IMR-90 (cell line): ENCODE data around the gene HIRA. TPM values are rescaled to one million over a fixed set of nuclear protein-coding genes. Genes with fewer than 3 reads are reported as not detected.

Source experiments
- ATAC-seq: fragments of 200-7000 bp; cut with Tn5 transposase; 2 replicates; pipeline ENCODE4 v1.9.1; 2020; ENCODE audit warnings: low read depth, mild to moderate bottlenecking, moderate library complexity
- BruUV-seq: library from RNA; stranded (reverse); fragments of 400-500 nt; replicated peaks from 2 replicates; lab custom pipeline; 2021; lab: Mats Ljungman, UMichigan
- CTCF ChIA-PET: fragments of 300-600 bp; formaldehyde crosslinking; extraction: SDS; loops from one replicate; lab custom pipeline; 2021; ENCODE audit warnings: antibody characterized with exemption; lab: Yijun Ruan, JAX
- POLR2A ChIA-PET: fragments of 300-600 bp; sonication (Branson Sonifier 250); formaldehyde crosslinking; loops from one replicate; lab custom pipeline; 2022; ENCODE audit warnings: antibody characterized with exemption; ENCODE audit not compliant: unreplicated experiment; lab: Charles Lee
- DNase-seq: peaks from one replicate; pipeline ENCODE4 v3.0.0; 2013
- H2AFZ ChIP-seq: replicated peaks from 2 replicates; pipeline ENCODE3; 2013; ENCODE audit warnings: low read length, mild to moderate bottlenecking; ENCODE audit not compliant: poor library complexity
- H2AK5ac ChIP-seq: 2 replicates; pipeline ENCODE4 v1.6.1; 2013; ENCODE audit warnings: low read depth, low read length, inconsistent platforms
- H2AK9ac ChIP-seq: replicated peaks from 2 replicates; pipeline ENCODE3; 2013; ENCODE audit warnings: mild to moderate bottlenecking, low read depth, low read length, moderate library complexity; ENCODE audit not compliant: poor library complexity
- H2BK120ac ChIP-seq: 2 replicates; pipeline ENCODE4 v1.6.1; 2013; ENCODE audit warnings: low read depth, low read length, inconsistent platforms
- H2BK15ac ChIP-seq: 3 replicates; pipeline ENCODE4 v1.6.1; 2013; ENCODE audit warnings: low read depth, low read length, inconsistent platforms
- H2BK20ac ChIP-seq: 2 replicates; pipeline ENCODE4 v1.6.1; 2013; ENCODE audit warnings: low read depth, mild to moderate bottlenecking, inconsistent platforms, low read length, moderate library complexity
- H2BK5ac ChIP-seq: 2 replicates; pipeline ENCODE4 v1.6.1; 2013; ENCODE audit warnings: mild to moderate bottlenecking, low read depth, low read length, inconsistent platforms; ENCODE audit not compliant: poor library complexity, severe bottlenecking
- H3K14ac ChIP-seq: replicated peaks from 2 replicates; pipeline ENCODE4 v1.6.1; 2013; ENCODE audit warnings: low read depth, low read length, inconsistent platforms
- H3K18ac ChIP-seq: 2 replicates; pipeline ENCODE4 v1.6.1; 2013; ENCODE audit warnings: low read depth, low read length, control low read depth
- H3K23ac ChIP-seq: 2 replicates; pipeline ENCODE4 v1.6.1; 2013; ENCODE audit warnings: low read depth, low read length, inconsistent platforms
- H3K27ac ChIP-seq: 2 replicates; pipeline ENCODE4 v1.5.1; 2013; ENCODE audit warnings: mild to moderate bottlenecking, control low read depth, low read length; ENCODE audit not compliant: insufficient read depth
- H3K27me3 ChIP-seq: 2 replicates; pipeline ENCODE4 v1.6.1; 2013; ENCODE audit warnings: low read length; ENCODE audit not compliant: control insufficient read depth, insufficient read depth
- H3K36me3 ChIP-seq: 2 replicates; pipeline ENCODE4 v1.6.1; 2013; ENCODE audit warnings: low read length, mixed read lengths; ENCODE audit not compliant: control insufficient read depth, insufficient read depth
- H3K4ac ChIP-seq: 2 replicates; pipeline ENCODE4 v1.6.1; 2013; ENCODE audit warnings: low read depth, low read length, inconsistent platforms
- H3K4me1 ChIP-seq: 2 replicates; pipeline ENCODE4 v1.6.1; 2013; ENCODE audit warnings: low read length, mixed read lengths; ENCODE audit not compliant: control insufficient read depth, insufficient read depth
- H3K4me2 ChIP-seq: 2 replicates; pipeline ENCODE4 v1.6.1; 2013; ENCODE audit warnings: low read depth, mild to moderate bottlenecking, control low read depth, low read length, moderate library complexity
- H3K4me3 ChIP-seq: 2 replicates; pipeline ENCODE4 v1.5.1; 2013; ENCODE audit warnings: low read depth, mild to moderate bottlenecking, control low read depth, low read length, moderate library complexity; ENCODE audit not compliant: insufficient read depth
- H3K56ac ChIP-seq: 2 replicates; pipeline ENCODE4 v1.6.1; 2013; ENCODE audit warnings: low read length, inconsistent platforms; ENCODE audit not compliant: insufficient read depth; ENCODE audit errors: extremely low read depth
- H3K79me1 ChIP-seq, 2 experiments: 2 replicates each; pipeline ENCODE4 v1.6.1; 2013; ENCODE audit warnings: low read length in 2 of 2, inconsistent platforms in 1 of 2, low read depth in 1 of 2
- H3K9ac ChIP-seq: 2 replicates; pipeline ENCODE4 v1.6.1; 2013; ENCODE audit warnings: low read depth, low read length, control low read depth
- H3K9me1 ChIP-seq: 2 replicates; pipeline ENCODE4 v1.6.1; 2013; ENCODE audit warnings: low read length, inconsistent platforms; ENCODE audit not compliant: insufficient read depth
- H3K9me3 ChIP-seq: 2 replicates; pipeline ENCODE4 v1.6.1; 2013; ENCODE audit warnings: low read length; ENCODE audit not compliant: control insufficient read depth, insufficient read depth
- H4K20me1 ChIP-seq: 2 replicates; pipeline ENCODE4 v1.6.1; 2013; ENCODE audit warnings: low read length, inconsistent platforms; ENCODE audit not compliant: insufficient read depth
- H4K5ac ChIP-seq: 2 replicates; pipeline ENCODE4 v1.6.1; 2013; ENCODE audit warnings: mild to moderate bottlenecking, low read depth, low read length, control low read depth
- H4K8ac ChIP-seq, 2 experiments: 2 replicates each; pipeline ENCODE4 v1.6.1; 2013; ENCODE audit warnings: low read depth in 2 of 2, low read length in 2 of 2, control low read depth in 1 of 2, inconsistent platforms in 1 of 2
- H4K91ac ChIP-seq: 2 replicates; pipeline ENCODE4 v1.6.1; 2013; ENCODE audit warnings: low read depth, low read length, inconsistent platforms; ENCODE audit not compliant: insufficient read depth
- BHLHE40 ChIP-seq: fragments of 150-350 bp; IDR thresholded peaks from 2 replicates; pipeline ENCODE4 v1.6.1; 2016; ENCODE audit warnings: mild to moderate bottlenecking, low read depth, low read length
- CEBPB ChIP-seq: IDR thresholded peaks from 2 replicates; pipeline ENCODE4 v1.6.1; 2012; ENCODE audit warnings: low read depth, low read length, improper control_type of control experiment
- CHD1 ChIP-seq: IDR thresholded peaks from 2 replicates; pipeline ENCODE4 v1.6.1; 2012; ENCODE audit warnings: low read depth, low read length, improper control_type of control experiment
- CTCF ChIP-seq: conservative IDR thresholded peaks from 2 replicates; pipeline ENCODE4 v1.5.1; 2012; ENCODE audit warnings: mild to moderate bottlenecking, low read depth, low read length, improper control_type of control experiment
- ELK1 ChIP-seq: fragments of 150-350 bp; IDR thresholded peaks from 2 replicates; pipeline ENCODE4 v1.6.1; 2016; ENCODE audit warnings: low read depth, mild to moderate bottlenecking, low read length, moderate library complexity, borderline replicate concordance
- FOS ChIP-seq: fragments of 150-350 bp; IDR thresholded peaks from 2 replicates; pipeline ENCODE4 v1.6.1; 2016; ENCODE audit warnings: low read depth, low read length
- MAFK ChIP-seq: IDR thresholded peaks from 2 replicates; pipeline ENCODE4 v1.6.1; 2012; ENCODE audit warnings: low read depth, low read length, improper control_type of control experiment
- MAZ ChIP-seq: IDR thresholded peaks from 2 replicates; pipeline ENCODE4 v1.6.1; 2012; ENCODE audit warnings: low read depth, mild to moderate bottlenecking, low read length, improper control_type of control experiment, moderate library complexity, borderline replicate concordance
- MXI1 ChIP-seq: IDR thresholded peaks from 2 replicates; pipeline ENCODE4 v1.6.1; 2012; ENCODE audit warnings: low read depth, mild to moderate bottlenecking, low read length, moderate library complexity, borderline replicate concordance
- NFE2L2 ChIP-seq: fragments of 150-350 bp; IDR thresholded peaks from 2 replicates; pipeline ENCODE4 v1.6.1; 2016; ENCODE audit warnings: low read depth, mild to moderate bottlenecking, low read length
- POLR2A ChIP-seq: IDR thresholded peaks from 2 replicates; pipeline ENCODE4 v1.6.1; 2012; ENCODE audit warnings: mild to moderate bottlenecking, low read depth, low read length
- RCOR1 ChIP-seq: IDR thresholded peaks from 2 replicates; pipeline ENCODE4 v1.6.1; 2012; ENCODE audit warnings: mild to moderate bottlenecking, low read length, improper control_type of control experiment; ENCODE audit not compliant: insufficient replicate concordance
- RFX5 ChIP-seq: IDR thresholded peaks from 2 replicates; pipeline ENCODE4 v1.8.0; 2012; ENCODE audit warnings: low read depth, mild to moderate bottlenecking, low read length, moderate library complexity
- SMC3 ChIP-seq: fragments of 150-350 bp; IDR thresholded peaks from 2 replicates; pipeline ENCODE4 v1.6.1; 2016; ENCODE audit warnings: low read depth, mild to moderate bottlenecking, antibody characterized with exemption, low read length, moderate library complexity
- USF2 ChIP-seq: fragments of 150-350 bp; IDR thresholded peaks from 2 replicates; pipeline ENCODE4 v1.6.1; 2017; ENCODE audit warnings: mild to moderate bottlenecking, antibody characterized with exemption, low read length, low read depth
- WGBS, 2 experiments: methylation state at CpG; one replicate each; pipeline versions ENCODE4 v1.1.5 to v1.1.7; 2013; ENCODE audit warnings: missing lambda C conversion rate in 2 of 2; ENCODE audit not compliant: insufficient read length in 1 of 2; ENCODE audit errors: extremely low coverage in 2 of 2; 5-methylcytosine and 5-hydroxymethylcytosine counted together
- dilution Hi-C: fragments of 300-500 bp; cut with HindIII; formaldehyde crosslinking; loops from one replicate; pipeline ENCODE4 v1.14.3; 2018; ENCODE audit warnings: low sequenced_read_pairs; ENCODE audit not compliant: unreplicated experiment
- in situ Hi-C: fragments of 300-500 bp; cut with MboI; formaldehyde crosslinking; loops from 3 replicates; pipeline ENCODE4 v1.14.3; 2019; ENCODE audit warnings: low sequenced_read_pairs, inconsistent platforms, mixed read lengths
- intact Hi-C: fragments of 100-400 bp; cut with micrococcal nuclease; formaldehyde crosslinking; loops from 2 replicates; pipeline ENCODE4 v1.10.0; 2022
- polyA plus RNA-seq, 3 experiments: library from polyadenylated mRNA; depleted of rRNA; stranded (reverse); fragments of >200 nt; gene quantifications; 2 replicates each; pipeline ENCODE4 v1.2.3, GENCODE V29; 2012; ENCODE audit warnings: low replicate concordance in 1 of 3
- total RNA-seq: library from RNA; depleted of rRNA; stranded (reverse); fragments of >200 nt; gene quantifications from 2 replicates; pipeline ENCODE4 v1.2.3, GENCODE V29; 2012

The HIRA gene
- total and polyA plus RNA-seq, 2 of the 4 experiments (the other 2 are of a cell fraction) = 14.5 to 24.2 TPM

DNA sequence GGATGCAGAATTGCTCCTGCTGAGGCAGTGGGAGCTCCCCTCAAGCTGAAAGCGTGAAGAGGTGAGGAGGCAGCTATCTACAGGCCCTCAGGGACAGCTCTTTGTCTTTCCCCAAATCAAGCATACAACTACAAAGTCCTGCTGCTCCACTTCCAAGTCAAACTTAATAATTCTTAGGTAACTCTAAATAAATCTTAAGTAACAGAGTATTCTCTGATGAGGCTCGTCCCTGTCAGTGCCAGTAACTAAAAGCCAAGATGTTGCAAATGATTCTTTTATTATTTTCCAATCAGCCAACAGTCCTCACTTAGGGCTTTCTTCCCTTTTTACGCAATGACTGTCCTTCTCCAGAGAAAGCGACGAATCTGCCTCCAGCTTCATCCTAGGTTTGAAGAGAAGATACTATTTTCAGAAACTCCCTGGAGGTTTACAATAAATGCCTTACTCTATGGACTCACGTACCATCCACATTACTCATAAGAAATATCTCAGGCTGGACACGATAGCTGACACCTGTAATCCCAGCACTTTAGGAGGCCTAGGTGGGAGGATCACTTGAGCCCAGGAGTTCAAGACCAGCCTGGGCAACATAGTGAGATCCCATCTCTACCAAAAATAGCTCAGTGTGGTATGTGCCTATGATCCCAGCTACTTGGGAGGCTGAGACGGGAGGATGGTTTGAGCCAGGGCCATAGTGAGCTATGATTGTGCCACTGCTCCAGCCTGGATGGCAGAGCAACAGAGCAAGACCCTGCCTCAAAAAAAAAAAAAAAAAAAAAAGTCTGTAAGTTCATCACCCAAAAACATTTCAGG, 19.0 kb upstream of the HIRA start:
- H2BK15ac ChIP-seq = no peak overlapping the region
- no peaks in the 10 kb centered on the region for H4K20me1 ChIP-seq
- ChIA-PET POLR2A (no interaction called here), CTCF (no interaction called here)
- no peak overlapping the region for H4K8ac ChIP-seq
- no peak overlapping the region for H4K91ac ChIP-seq
- intact Hi-C loops = no loop called here
- H2BK120ac ChIP-seq = no peak overlapping the region
- no peaks in the 10 kb centered on the region for H3K9me3 ChIP-seq
- H3K56ac ChIP-seq = no peak overlapping the region
- no peak overlapping the region for H2AK9ac ChIP-seq
- ATAC-seq (no peak), DNase-seq (peak; percentile 13)
- no peak overlapping the region for H3K27ac ChIP-seq
- H3K27me3 ChIP-seq = no peaks in the 10 kb centered on the region
- H2BK20ac ChIP-seq = no peak overlapping the region
- no peak overlapping the region for H3K4me2 ChIP-seq
- peaks cover 38% of the 10 kb centered on the region for H3K36me3 ChIP-seq
- no peak overlapping the region for H3K23ac ChIP-seq
- WGBS, 2 experiments = no CpG with 5 or more reads among the region's 8 CpGs
- H2BK5ac ChIP-seq = no peak overlapping the region
- H3K4ac ChIP-seq = no peak overlapping the region
- H4K5ac ChIP-seq = no peak overlapping the region
- no peak overlapping the region for H2AK5ac ChIP-seq
- H3K14ac ChIP-seq = no peak overlapping the region
- no peak overlapping the region for H3K9ac ChIP-seq
- no TSS peak for BruUV-seq
- no peak overlapping the region for H3K18ac ChIP-seq
- no peak overlapping the region for H2AFZ ChIP-seq
- H3K4me1 ChIP-seq = peaks cover 9% of the 10 kb centered on the region
- peaks cover 10% of the 10 kb centered on the region for H3K9me1 ChIP-seq
- dilution Hi-C loops = no loop called here
- no peak overlapping the region for H3K4me3 ChIP-seq
- peaks cover 12 to 19% of the 10 kb centered on the region in 2 experiments; a peak in 3 of 4 replicates for H3K79me1 ChIP-seq
- in situ Hi-C loops = no loop called here
- TF ChIP-seq CTCF (no peak), ELK1 (no peak), RCOR1 (no peak), USF2 (no peak), MAFK (no peak), CEBPB (no peak), MXI1 (no peak), BHLHE40 (no peak), CHD1 (no peak), FOS (no peak), SMC3 (no peak), POLR2A (no peak), MAZ (no peak), RFX5 (no peak), NFE2L2 (no peak)
